Transverse colon (tissue), 4 donors: ENCODE results near the gene SRM. TPM values are rescaled to one million over a fixed set of nuclear protein-coding genes. Genes with fewer than 3 reads are reported as not detected.
"Not testable (repeated sequence)": the region's sequence is repeated elsewhere in the genome, so short reads cannot be mapped to it uniquely, and the experiment has no call there.

Experiments
- DNase-seq: peaks from one replicate; pipeline ENCODE4 v3.0.0-alpha.2; 2019
- H3K27ac ChIP-seq, 4 donors: fragments of 200-600 bp; sonication (generic); 2 replicates each; pipeline ENCODE4 v1.5.1; 2016 to 2018; ENCODE audit warnings: inconsistent platforms in 4 of 4
- H3K27me3 ChIP-seq: fragments of 200-600 bp; sonication (generic); 2 replicates; pipeline ENCODE4 v1.5.1; 2017; ENCODE audit warnings: inconsistent platforms
- H3K36me3 ChIP-seq, 4 donors: fragments of 200-600 bp; sonication (generic); 2 replicates each; pipeline ENCODE4 v1.5.1; 2017 to 2019; ENCODE audit warnings: inconsistent platforms in 4 of 4
- H3K4me1 ChIP-seq, 4 donors: fragments of 200-600 bp; sonication (generic); 2 replicates each; pipeline ENCODE4 v1.5.1; 2017 to 2020; ENCODE audit warnings: inconsistent platforms in 4 of 4
- H3K4me3 ChIP-seq, 4 donors: fragments of 200-600 bp; sonication (generic); 1 replicate in 1 of 4; 2 replicates in 3 of 4; pipeline versions ENCODE4 v1.5.1 to v1.6.1; 2017 to 2019; ENCODE audit warnings: inconsistent platforms in 4 of 4
- H3K9me3 ChIP-seq, 2 donors: fragments of 200-600 bp; sonication (generic); 2 replicates each; pipeline ENCODE4 v1.5.1; 2017 to 2019; ENCODE audit warnings: inconsistent platforms in 2 of 2
- CTCF ChIP-seq, 5 experiments: fragments of 200-600 bp in 3 of 5; fragments of 450-650 bp in 2 of 5; sonication (generic) in 3 of 5; IDR thresholded peaks; 1 replicate in 2 of 5; 2 replicates in 3 of 5; pipeline ENCODE4 v1.5.1; 2016 to 2017; ENCODE audit warnings: antibody characterized with exemption in 5 of 5, inconsistent platforms in 3 of 5, mild to moderate bottlenecking in 2 of 5, moderate library complexity in 1 of 5
- EP300 ChIP-seq: sonication (generic); formaldehyde crosslinking; IDR thresholded peaks from one replicate; pipeline ENCODE4 v1.6.1; 2017; ENCODE audit warnings: antibody characterized with exemption, low read depth
- POLR2A ChIP-seq: fragments of 450-650 bp; IDR thresholded peaks from one replicate; pipeline ENCODE4 v1.6.1; 2016; ENCODE audit warnings: antibody characterized with exemption, mild to moderate bottlenecking, moderate library complexity
- POLR2AphosphoS5 ChIP-seq, 3 donors: sonication (generic); formaldehyde crosslinking; IDR thresholded peaks; one replicate each; pipeline ENCODE4 v1.6.1; 2016; ENCODE audit warnings: antibody characterized with exemption in 3 of 3
- WGBS, 2 donors: methylation state at CpG; one replicate each; pipeline ENCODE4 v1.1.5; 2018; ENCODE audit warnings: low coverage in 1 of 2; 5-methylcytosine and 5-hydroxymethylcytosine counted together
- in situ Hi-C, 4 donors: fragments of 200-750 bp; cut with MboI; loops; one replicate each; pipeline versions ENCODE4 v1.15.0 to v1.15.1; 2017; ENCODE audit warnings: low sequenced_read_pairs in 3 of 4, low pct_ligation_motif_present in 1 of 4, low pct_unique_long_range_greater_than_20kb in 1 of 4
- intact Hi-C: fragments of 100-400 bp; cut with DNase I; formaldehyde crosslinking; loops from one replicate; pipeline ENCODE4 v1.15.1; 2023; ENCODE audit warnings: low total_unique reads
- total RNA-seq, 4 donors: library from RNA; depleted of rRNA; stranded (reverse); fragments of >200 nt; gene quantifications; one replicate each; pipeline ENCODE4 v1.1.0, GENCODE V29; 2016

Gene SRM
- total RNA-seq, 4 donors from 2014 or later, result 13.0 to 25.1 (median 20.3) TPM

GRCh38 chr1:11023201-11023600 lies 36.6 kb downstream of the SRM start:
- no peak overlapping the region for H3K4me3 ChIP-seq
- peaks cover 0 to 7% (median 0%) of the 10 kb centered on the region in 4 donors for H3K4me1 ChIP-seq
- H3K36me3 ChIP-seq, result peaks cover 0 to 74% (median 36%) of the 10 kb centered on the region in 4 donors
- H3K27me3 ChIP-seq, result no peaks in the 10 kb centered on the region
- intact Hi-C loops (no loop called here), in situ Hi-C loops (no loop called here)
- no peak overlapping the region for H3K27ac ChIP-seq
- no peaks in the 10 kb centered on the region for H3K9me3 ChIP-seq
- no peak for DNase-seq
- 93 to 95% methylated on average over 13 to 14 of the region's 14 CpGs for WGBS, 2 donors
- TF ChIP-seq POLR2A (no peak), POLR2AphosphoS5 (IDR thresholded peaks at IDR 0.05) (no peak), CTCF (IDR thresholded peaks at IDR 0.05) (no peak), EP300 (no peak)

GRCh38 chr1:11019971-11020370 lies 39.8 kb downstream of the SRM start:
- H3K36me3 ChIP-seq, result peaks cover 0 to 93% (median 44%) of the 10 kb centered on the region in 4 donors
- in situ Hi-C loops, result no loop called here
- no peak overlapping the region for H3K27ac ChIP-seq
- H3K9me3 ChIP-seq, result no peaks in the 10 kb centered on the region
- intact Hi-C loops, result no loop called here
- H3K27me3 ChIP-seq, result no peaks in the 10 kb centered on the region
- no peak for TF ChIP-seq POLR2A
- TF ChIP-seq EP300, result no peak
- H3K4me1 ChIP-seq, result peaks cover 0 to 33% (median 2%) of the 10 kb centered on the region in 4 donors
- 73 to 74% methylated on average over 3 to 7 of the region's 7 CpGs for WGBS, 2 donors
- no peak overlapping the region for H3K4me3 ChIP-seq
- no peak for DNase-seq

GRCh38 chr1:11019358-11019757 lies 40.5 kb downstream of the SRM start:
- 32 to 65% methylated on average over 2 to 8 of the region's 8 CpGs for WGBS, 2 donors
- H3K4me1 ChIP-seq, result peaks cover 2 to 40% (median 7%) of the 10 kb centered on the region in 4 donors

GRCh38 chr1:11013160-11013531 lies 46.7 kb downstream of the SRM start:
- Histone ChIP-seq H3K36me3 (peaks cover 0 to 46% (median 20%) of the 10 kb centered on the region in 4 donors), H3K27ac (peak overlapping the region; percentile 92 to 98 (median 97)), H3K4me3 (peak overlapping the region; percentile 52 to 92 (median 84)), H3K27me3 (no peaks in the 10 kb centered on the region), H3K9me3 (no peaks in the 10 kb centered on the region), H3K4me1 (peaks cover 14 to 52% (median 22%) of the 10 kb centered on the region in 4 donors)
- WGBS, 2 donors, result 0% methylated on average over 11 of the region's 11 CpGs; no CpG with 5 or more reads in 1 of the 2 donors
- TF ChIP-seq EP300, result no peak
- TF ChIP-seq CTCF (IDR thresholded peaks at IDR 0.05), result no peak
- no peak for TF ChIP-seq POLR2AphosphoS5 (IDR thresholded peaks at IDR 0.05)
- no peak for TF ChIP-seq POLR2A
- in situ Hi-C loops, result no loop called here
- no peak for DNase-seq
- intact Hi-C loops, result no loop called here

More at GRCh38 chr1:11019358-11019757, 40.5 kb downstream of the SRM start:
- in situ Hi-C loops, H3K4me3 ChIP-seq, H3K9me3 ChIP-seq, DNase-seq, intact Hi-C loops, H3K27me3 ChIP-seq, H3K27ac ChIP-seq: not testable (repeated sequence)
- peaks cover 0 to 93% (median 46%) of the 10 kb centered on the region in 4 donors for H3K36me3 ChIP-seq

- intact Hi-C loops (no loop called here), in situ Hi-C loops (no loop called here)
- peak; percentile 91 for DNase-seq
- 1% methylated on average over 72 of the region's 94 CpGs; no CpG with 5 or more reads in 1 of the 2 donors for WGBS, 2 donors
- peaks cover 0 to 40% (median 17%) of the 10 kb centered on the region in 4 donors for H3K36me3 ChIP-seq
- TF ChIP-seq EP300, result no peak
- no peak for TF ChIP-seq CTCF (IDR thresholded peaks at IDR 0.05)
- TF ChIP-seq POLR2AphosphoS5 (IDR thresholded peaks at IDR 0.05), result peak; percentile 97 to 98 (median 97)
- peak; percentile 96 for TF ChIP-seq POLR2A
- peaks cover 14 to 55% (median 24%) of the 10 kb centered on the region in 4 donors for H3K4me1 ChIP-seq
- H3K27me3 ChIP-seq, result no peaks in the 10 kb centered on the region
- peak within 1 kb of the TSS; percentile 52 to 92 (median 84) for H3K4me3 ChIP-seq
- peak within 1 kb of the TSS; percentile 92 to 98 (median 97) for H3K27ac ChIP-seq
- no peaks in the 10 kb centered on the region for H3K9me3 ChIP-seq
These were observed 47.3 kb downstream of the SRM start, which contains the start of gene TARDBP for GRCh38 chr1:11012260-11013159. TSS of gene TARDBP (plus strand) at chr1:11012654. CDS start at chr1:11013728, 1,074 bp downstream.
